Small intestine (tissue), 16 donors: Measurements from ENCODE around the gene PRR23B. TPM values are rescaled to one million over a fixed set of nuclear protein-coding genes. Genes with fewer than 3 reads are reported as not detected.

Experiments used
- DNase-seq, 2 donors: peaks; one replicate each; pipeline versions ENCODE4 v3.0.0 to v3.0.0-alpha.2; 2013
- FAIRE-seq: peaks from 2 replicates; lab custom pipeline; 2012; peaks lifted over from hg19 to GRCh38; lab: Jason Lieb, UNC
- H3K27ac ChIP-seq, 3 donors: one replicate each; pipeline ENCODE4 v1.5.1; 2013; ENCODE audit warnings: low read length in 2 of 3, mild to moderate bottlenecking in 2 of 3, control low read depth in 1 of 3, inconsistent platforms in 1 of 3, low read depth in 1 of 3, moderate library complexity in 1 of 3
- H3K27me3 ChIP-seq, 3 donors: one replicate each; pipeline ENCODE4 v1.6.1; 2013; ENCODE audit warnings: low read length in 3 of 3, inconsistent platforms in 1 of 3; ENCODE audit not compliant: control insufficient read depth in 3 of 3, insufficient read depth in 3 of 3
- H3K36me3 ChIP-seq, 3 donors: one replicate each; pipeline ENCODE4 v1.6.1; 2013; ENCODE audit warnings: low read length in 3 of 3, inconsistent platforms in 1 of 3, low read depth in 1 of 3, mild to moderate bottlenecking in 1 of 3, moderate library complexity in 1 of 3; ENCODE audit not compliant: control insufficient read depth in 3 of 3, insufficient read depth in 2 of 3
- H3K4me1 ChIP-seq, 3 donors: one replicate each; pipeline ENCODE4 v1.6.1; 2013; ENCODE audit warnings: low read length in 2 of 3, inconsistent platforms in 1 of 3, low read depth in 1 of 3, mild to moderate bottlenecking in 1 of 3, moderate library complexity in 1 of 3; ENCODE audit not compliant: control insufficient read depth in 3 of 3, insufficient read depth in 2 of 3
- H3K4me3 ChIP-seq, 3 donors: one replicate each; pipeline ENCODE4 v1.5.1; 2013; ENCODE audit warnings: low read length in 3 of 3, control low read depth in 1 of 3, inconsistent platforms in 1 of 3, low read depth in 1 of 3, mild to moderate bottlenecking in 1 of 3, moderate library complexity in 1 of 3
- H3K9me3 ChIP-seq, 2 donors: one replicate each; pipeline ENCODE4 v1.6.1; 2013; ENCODE audit warnings: low read depth in 1 of 2, low read length in 1 of 2; ENCODE audit not compliant: control insufficient read depth in 2 of 2, insufficient read depth in 1 of 2
- WGBS, 3 donors: extraction: QIAGEN DNeasy Blood & Tissue Kit; methylation state at CpG; one replicate each; pipeline ENCODE4 v1.1.7; 2013; 5-methylcytosine and 5-hydroxymethylcytosine counted together
- long read RNA-seq, 10 donors: transcript quantifications; one replicate each; lab custom pipeline, GENCODE V29; 2026
- polyA plus RNA-seq, 4 donors: library from polyadenylated mRNA; stranded (reverse) in 3 of 4; unstranded in 1 of 4; fragments of 200-250 nt in 3 of 4; fragments of 120-200 nt in 1 of 4; gene quantifications; one replicate each; pipeline versions ENCODE4 v1.2.1 to v1.2.3, GENCODE V29; 2013
- donor health status: healthy with polysubstance abuse.
- donor health status: control.
- donor health status: control.
- donor health status: Bipolar disorder and iron deficiency.
- donor health status: healthy.

PRR23B gene
- not detected for polyA plus RNA-seq
- long read RNA-seq, donor 1, result 0 reads
- long read RNA-seq, donor 2, result 0 reads
- long read RNA-seq, donor 3, result 0 reads
- long read RNA-seq, donor 4, result 0 reads
- long read RNA-seq, donor 5, result 0 reads
- long read RNA-seq, donor 6, result 0 reads
- long read RNA-seq, donor 7, result 0 reads
- long read RNA-seq, donor 8, result 0 reads
- long read RNA-seq, donor 9, result 0 reads
- long read RNA-seq, donor 10, result 0 reads

GRCh38 chr3:139020868-139021234 is at the start of gene PRR23B:
Gene PRR23B, minus strand, starts transcription at chr3:139020926. Its CDS starts 265 bp downstream, at chr3:139020661.
- H3K4me1 ChIP-seq, result no peaks in the 10 kb centered on the region
- DNase-seq, result peak in 1 of 2 donors; percentile 6
- no peak for FAIRE-seq
- peaks cover 0 to 14% of the 10 kb centered on the region in 2 donors for H3K9me3 ChIP-seq
- no peak within 1 kb of the TSS for H3K27ac ChIP-seq
- H3K4me3 ChIP-seq, result no peak within 1 kb of the TSS
- 60 to 74% (median 63%) methylated on average over 19 of the region's 19 CpGs for WGBS, 3 donors
- H3K36me3 ChIP-seq, result no peaks in the 10 kb centered on the region
- H3K27me3 ChIP-seq, result peaks cover 0 to 3% (median 0%) of the 10 kb centered on the region in 3 donors

- Histone ChIP-seq H3K4me3 (no peak overlapping the region), H3K9me3 (no peaks in the 10 kb centered on the region), H3K4me1 (no peaks in the 10 kb centered on the region), H3K27me3 (no peaks in the 10 kb centered on the region), H3K27ac (no peak overlapping the region), H3K36me3 (no peaks in the 10 kb centered on the region)
- FAIRE-seq (no peak), DNase-seq (no peak)
- WGBS, 3 donors, result 21 to 32% (median 31%) methylated on average over 1 of the region's 1 CpG
Observed at GRCh38 chr3:139062918-139063317, 42.2 kb upstream of the PRR23B start.

GRCh38 chr3:139052802-139053600 is 32.3 kb upstream of the PRR23B start:
- peaks cover 0 to 14% of the 10 kb centered on the region in 2 donors for H3K9me3 ChIP-seq
- 68 to 80% (median 73%) methylated on average over 2 of the region's 2 CpGs for WGBS, 3 donors
- H3K36me3 ChIP-seq, result no peaks in the 10 kb centered on the region
- no peaks in the 10 kb centered on the region for H3K27me3 ChIP-seq
- DNase-seq (no peak), FAIRE-seq (no peak)
- no peaks in the 10 kb centered on the region for H3K4me1 ChIP-seq
- H3K27ac ChIP-seq, result no peak overlapping the region
- no peak overlapping the region for H3K4me3 ChIP-seq

- H3K27me3 ChIP-seq, result peaks cover 0 to 21% (median 0%) of the 10 kb centered on the region in 3 donors
- no peak within 1 kb of the TSS for H3K4me3 ChIP-seq
- 51 to 74% (median 71%) methylated on average over 76 to 77 of the region's 77 CpGs for WGBS, 3 donors
- H3K4me1 ChIP-seq, result no peaks in the 10 kb centered on the region
- H3K27ac ChIP-seq, result no peak within 1 kb of the TSS
- no peak for DNase-seq
- FAIRE-seq, result no peak
- peaks cover 0 to 23% of the 10 kb centered on the region in 2 donors for H3K9me3 ChIP-seq
- no peaks in the 10 kb centered on the region for H3K36me3 ChIP-seq
Observed at GRCh38 chr3:139044366-139045210, 23.9 kb upstream of the PRR23B start, which contains the start of gene PRR23C. Gene PRR23C, minus strand, starts transcription at chr3:139044892. Its CDS starts 272 bp downstream, at chr3:139044620.

- peaks cover 0 to 23% of the 10 kb centered on the region in 2 donors for H3K9me3 ChIP-seq
- no peak for DNase-seq
- WGBS, 3 donors, result 73 to 84% (median 84%) methylated on average over 45 to 50 of the region's 50 CpGs
- H3K27ac ChIP-seq, result no peak overlapping the region
- no peak overlapping the region for H3K4me3 ChIP-seq
- H3K27me3 ChIP-seq, result peaks cover 0 to 21% (median 0%) of the 10 kb centered on the region in 3 donors
- no peaks in the 10 kb centered on the region for H3K4me1 ChIP-seq
- no peaks in the 10 kb centered on the region for H3K36me3 ChIP-seq
- no peak for FAIRE-seq
Observed at GRCh38 chr3:139043554-139044365, 23.0 kb upstream of the PRR23B start.

- H3K27ac ChIP-seq, result no peak overlapping the region
- FAIRE-seq (no peak), DNase-seq (no peak)
- no peaks in the 10 kb centered on the region for H3K9me3 ChIP-seq
- H3K4me3 ChIP-seq, result no peak overlapping the region
- 56 to 75% (median 63%) methylated on average over 6 of the region's 6 CpGs for WGBS, 3 donors
- no peaks in the 10 kb centered on the region for H3K4me1 ChIP-seq
- H3K36me3 ChIP-seq, result no peaks in the 10 kb centered on the region
- H3K27me3 ChIP-seq, result peaks cover 0 to 3% (median 0%) of the 10 kb centered on the region in 3 donors
Observed at GRCh38 chr3:139037478-139037877, 16.8 kb upstream of the PRR23B start.

GRCh38 chr3:139032326-139033002 is 11.7 kb upstream of the PRR23B start:
- Histone ChIP-seq H3K9me3 (no peaks in the 10 kb centered on the region), H3K36me3 (no peaks in the 10 kb centered on the region), H3K4me3 (no peak overlapping the region), H3K27me3 (no peaks in the 10 kb centered on the region), H3K27ac (peak overlapping the region in 2 of 3 donors; percentile 71 to 73), H3K4me1 (no peaks in the 10 kb centered on the region)
- peak; percentile 15 for FAIRE-seq
- DNase-seq, result peak; percentile 26 to 76
- 16 to 52% (median 28%) methylated on average over 2 of the region's 2 CpGs for WGBS, 3 donors
